GM12865 (cell line): Measurements from ENCODE around the gene TTLL6.

Source experiments
- DNase-seq: peaks from one replicate; pipeline ENCODE4 v3.0.0; 2010; ENCODE audit warnings: low read depth
- H3K4me3 ChIP-seq: 2 replicates; pipeline ENCODE4 v1.5.1; 2011; ENCODE audit warnings: mild to moderate bottlenecking, low read depth, low read length, control low read depth
- CTCF ChIP-seq: IDR thresholded peaks from 2 replicates; pipeline ENCODE4 v1.5.1; 2011; ENCODE audit warnings: low read length, control low read depth, low read depth, inconsistent platforms; ENCODE audit not compliant: insufficient read depth; ENCODE audit errors: missing control alignments

Gene TTLL6

DNA sequence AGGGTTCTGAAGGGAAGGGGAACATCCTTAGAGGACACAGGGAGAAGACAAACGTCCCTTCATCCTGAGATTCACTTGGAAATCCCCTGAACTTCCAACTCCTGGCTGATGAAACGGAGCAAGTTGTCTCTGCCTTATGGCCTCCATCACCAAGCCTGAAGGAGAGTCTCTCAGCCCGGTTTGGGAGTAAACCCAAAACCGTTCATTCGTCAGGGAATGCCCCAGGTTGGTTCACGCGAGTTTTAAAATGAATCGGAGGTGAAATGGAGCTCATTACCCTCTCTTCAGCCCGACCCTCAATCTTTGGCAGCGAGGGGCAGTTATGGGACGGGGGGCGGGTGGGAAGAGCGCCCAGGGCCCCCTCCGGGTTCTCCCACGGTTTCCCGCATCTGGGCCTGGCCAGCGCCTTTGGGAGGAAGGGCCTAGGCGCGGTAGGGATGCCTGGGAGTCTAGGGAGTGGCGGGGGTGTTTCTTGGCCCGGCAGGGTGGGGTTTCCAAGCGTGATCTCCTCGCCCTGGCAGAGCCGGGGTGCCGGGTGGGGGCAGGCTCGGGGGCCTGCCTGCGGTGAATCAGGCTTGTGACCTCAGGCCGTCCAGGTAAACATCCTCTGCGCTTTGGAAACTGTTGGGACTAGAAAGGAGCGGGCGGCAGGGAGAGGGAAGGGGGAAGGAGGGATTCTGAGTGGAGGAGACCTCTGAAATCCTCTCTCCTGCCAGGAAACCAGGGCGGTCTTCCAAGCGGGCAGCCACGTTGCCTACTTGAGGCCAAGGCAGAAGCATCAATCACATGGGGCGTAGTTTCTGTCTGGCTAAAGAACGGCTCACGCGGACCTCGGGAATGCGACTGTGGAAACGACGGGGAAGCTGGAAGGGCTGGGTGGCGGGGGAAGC, 64.4 kb downstream of the TTLL6 start:
- H3K4me3 ChIP-seq, result no peak overlapping the region
- no peak for DNase-seq
- no peak for TF ChIP-seq CTCF

DNA sequence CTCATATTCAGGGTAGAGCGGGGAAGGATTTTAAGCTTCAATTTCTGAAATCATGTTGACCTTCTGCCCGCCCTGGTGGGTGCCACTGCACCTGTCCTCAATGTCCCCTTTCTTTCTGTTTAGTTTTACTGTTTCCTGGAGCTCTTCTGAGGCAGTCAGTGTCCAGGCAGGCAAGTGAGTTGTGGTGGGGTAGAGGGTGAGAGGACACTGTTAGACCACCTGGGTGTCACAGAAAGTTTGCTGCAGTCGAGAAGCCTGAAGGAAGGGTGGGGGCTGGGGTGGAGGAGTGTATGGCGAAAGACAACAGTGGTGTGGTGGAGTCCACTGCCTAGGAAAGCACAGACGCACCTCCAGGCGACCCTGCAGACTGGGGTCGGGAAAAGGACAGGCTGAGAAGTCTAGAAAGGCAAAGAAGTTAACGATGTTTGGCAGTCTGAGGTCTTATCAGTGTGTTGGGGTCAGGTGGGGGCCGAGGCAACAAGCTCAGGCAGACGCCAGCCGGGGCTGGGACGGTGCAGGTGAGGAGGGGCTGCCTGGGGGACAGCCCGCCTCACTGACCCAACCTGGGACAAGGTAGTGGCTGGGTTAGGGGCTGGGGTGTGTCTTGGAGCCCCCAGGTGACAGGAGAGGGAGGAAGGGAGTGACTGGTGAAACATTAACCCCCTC, 65.2 kb downstream of the TTLL6 start:
- no peak for DNase-seq
- TF ChIP-seq CTCF, result no peak
- H3K4me3 ChIP-seq, result no peak overlapping the region

- TF ChIP-seq CTCF, result no peak
- no peak for DNase-seq
- no peak overlapping the region for H3K4me3 ChIP-seq
These were observed 65.9 kb downstream of the TTLL6 start for GRCh38 chr17:48751172-48751571.

GRCh38 chr17:48749621-48750553, 67.1 kb downstream of the TTLL6 start:
- DNase-seq, result no peak
- no peak for TF ChIP-seq CTCF

GRCh38 chr17:48748718-48749566, 68.1 kb downstream of the TTLL6 start:
- TF ChIP-seq CTCF, result no peak
- DNase-seq, result no peak
- H3K4me3 ChIP-seq, result no peak overlapping the region

More at GRCh38 chr17:48749621-48750553, 67.1 kb downstream of the TTLL6 start:
- H3K4me3 ChIP-seq, result no peak overlapping the region
